Middle frontal gyrus (tissue), 1 donor: ENCODE measurements around the gene USP37.
A peak's percentile ranks its signal among the peaks of the same experiment; 100 is the strongest.

Source experiments
- DNase-seq: peaks from one replicate; pipeline ENCODE4 v3.0.0-alpha.2; 2015; ENCODE audit warnings: low spot score; ENCODE audit errors: extremely low spot score

The USP37 gene

DNA sequence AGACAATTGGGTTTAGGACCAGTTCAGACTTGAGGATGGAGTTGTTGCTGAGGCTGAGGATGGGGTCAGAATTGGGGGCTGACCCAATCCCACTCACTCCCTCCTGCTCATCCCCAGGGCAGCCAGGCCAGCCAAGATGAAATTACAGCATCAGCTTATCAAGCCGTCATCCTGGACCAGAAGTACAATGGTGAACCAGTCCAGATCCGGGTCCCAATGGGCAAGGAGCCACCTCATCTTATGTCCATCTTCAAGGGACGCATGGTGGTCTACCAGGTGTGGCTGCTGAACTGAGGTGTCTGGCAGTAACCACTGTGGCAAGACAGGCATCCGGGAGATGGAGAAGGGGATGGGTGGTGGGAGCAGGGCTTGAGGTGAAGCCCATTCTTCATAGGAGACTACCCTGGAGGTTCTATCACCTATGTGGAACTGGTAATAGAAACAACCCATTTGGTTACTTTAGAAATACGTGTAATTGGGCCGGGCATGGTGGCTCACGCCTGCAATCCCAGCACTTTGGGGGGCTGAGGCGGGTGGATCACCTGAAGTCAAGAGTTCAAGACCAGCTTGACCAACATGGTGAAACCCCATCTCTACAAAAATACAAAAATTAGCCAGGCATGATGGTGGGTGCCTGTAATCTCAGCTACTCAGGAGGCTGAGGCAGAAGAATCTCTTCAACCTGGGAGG, 135.3 kb downstream of the USP37 start:
- DNase-seq = no peak

GRCh38 chr2:218431878-218432277, 136.3 kb downstream of the USP37 start:
- no peak for DNase-seq

DNA sequence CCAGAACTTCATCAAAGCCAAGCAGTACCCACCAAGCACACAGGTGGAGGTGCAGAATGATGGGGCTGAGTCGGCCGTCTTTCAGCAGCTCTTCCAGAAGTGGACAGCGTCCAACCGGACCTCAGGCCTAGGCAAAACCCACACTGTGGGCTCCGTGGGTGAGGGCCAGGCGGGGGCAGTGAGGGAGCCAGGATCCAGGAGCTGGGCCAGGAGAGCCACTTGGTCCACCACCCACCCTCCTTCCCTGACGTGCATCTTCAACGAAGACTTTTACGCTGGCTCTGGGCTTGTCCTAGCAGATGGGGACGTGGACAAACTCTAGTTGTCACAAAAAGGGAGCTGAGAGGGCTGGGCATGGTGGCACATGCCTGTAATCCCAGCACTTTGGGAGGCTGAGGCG, 137.4 kb downstream of the USP37 start:
- DNase-seq = no peak

DNA sequence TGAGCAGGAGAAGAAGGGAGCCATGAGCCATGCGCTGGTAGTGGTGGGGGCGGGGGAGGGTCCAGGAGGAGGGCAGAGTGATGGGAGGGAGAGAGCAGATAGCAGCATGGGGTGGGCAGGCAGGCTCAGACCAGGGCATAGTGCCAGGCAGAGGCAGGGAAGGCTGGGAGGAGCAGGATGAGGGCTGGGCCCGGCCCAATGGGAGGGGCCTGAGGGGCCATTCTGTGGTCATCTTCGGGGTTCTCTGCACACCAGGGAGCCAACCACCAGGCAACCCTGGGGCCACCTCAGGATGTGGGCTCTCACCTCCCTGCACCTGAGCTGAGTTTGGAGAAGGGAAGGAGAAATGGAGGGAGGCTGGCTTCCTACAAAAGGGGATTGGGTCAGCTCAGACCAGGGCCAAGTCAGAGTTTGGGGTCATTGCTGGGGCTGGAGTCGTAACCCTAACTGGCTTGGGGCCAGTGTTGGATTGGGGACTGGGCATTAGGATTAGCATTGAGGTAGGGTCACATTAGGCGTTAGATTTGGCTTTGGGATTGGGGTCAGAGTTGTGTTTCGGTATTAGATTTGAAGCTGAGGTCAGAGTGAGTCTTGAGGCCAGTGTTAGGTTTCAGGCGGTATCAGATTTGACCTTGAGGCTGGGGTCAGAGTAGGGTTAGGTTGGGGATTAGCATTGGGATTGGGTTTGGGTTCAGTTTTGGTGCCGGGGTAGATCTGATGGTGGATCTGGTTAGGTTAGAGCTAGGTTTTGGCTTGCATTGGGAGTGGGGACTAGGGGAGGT, 138.0 kb downstream of the USP37 start:
- DNase-seq = no peak

- DNase-seq = no peak
Measured at GRCh38 chr2:218428846-218429558, 139.1 kb downstream of the USP37 start.

DNA sequence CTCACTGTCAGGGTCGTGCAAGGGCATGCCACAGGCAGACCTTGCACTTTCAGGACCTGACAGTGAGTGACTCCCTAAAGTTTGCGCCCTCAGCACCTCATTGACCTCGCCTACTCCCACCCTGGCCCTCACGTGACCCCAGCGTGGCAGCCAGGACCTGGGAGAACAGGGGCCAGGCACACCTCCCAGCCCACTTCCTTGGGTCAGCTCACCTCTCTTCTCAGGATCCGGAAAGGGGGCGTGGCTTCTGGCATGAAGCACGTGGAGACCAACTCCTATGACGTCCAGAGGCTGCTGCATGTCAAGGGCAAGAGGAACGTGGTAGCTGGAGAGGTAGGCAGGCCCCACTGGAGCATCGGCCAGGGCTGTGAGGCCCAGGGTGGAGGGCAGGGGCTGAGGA, 140.4 kb downstream of the USP37 start:
- DNase-seq = no peak

GRCh38 chr2:218425531-218425930, 142.6 kb downstream of the USP37 start:
- no peak for DNase-seq

DNA sequence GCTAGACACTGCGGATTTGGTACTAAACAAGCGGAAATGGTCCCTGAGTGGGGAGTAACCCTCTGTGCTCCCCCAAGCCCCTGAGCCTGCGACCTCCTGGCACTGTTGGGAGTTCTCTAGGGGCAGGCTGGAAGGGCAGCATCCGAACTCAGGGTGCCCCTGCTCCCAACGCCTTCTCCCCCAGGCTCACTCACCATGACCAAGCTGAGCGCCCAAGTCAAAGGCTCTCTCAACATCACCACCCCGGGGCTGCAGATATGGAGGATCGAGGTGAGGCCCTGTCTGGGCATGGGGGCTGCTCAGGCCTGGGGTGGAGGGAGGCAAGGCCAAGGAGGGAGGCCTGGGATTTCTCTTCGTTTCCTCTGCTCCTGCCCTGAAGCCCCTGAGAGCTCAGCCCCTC, 144.6 kb downstream of the USP37 start:
- no peak for DNase-seq

- DNase-seq = no peak
Measured at GRCh38 chr2:218422403-218423086, 145.6 kb downstream of the USP37 start.

- DNase-seq = no peak
Measured at GRCh38 chr2:218421027-218421426, 147.1 kb downstream of the USP37 start.

- DNase-seq = no peak
Measured at GRCh38 chr2:218419630-218420216, 148.4 kb downstream of the USP37 start.

GRCh38 chr2:218418717-218419458, 149.3 kb downstream of the USP37 start, which contains the start of gene VIL1:
Gene VIL1, plus strand, starts transcription at chr2:218419123. Its CDS starts 4,656 bp downstream, at chr2:218423779.
- no peak for DNase-seq

DNA sequence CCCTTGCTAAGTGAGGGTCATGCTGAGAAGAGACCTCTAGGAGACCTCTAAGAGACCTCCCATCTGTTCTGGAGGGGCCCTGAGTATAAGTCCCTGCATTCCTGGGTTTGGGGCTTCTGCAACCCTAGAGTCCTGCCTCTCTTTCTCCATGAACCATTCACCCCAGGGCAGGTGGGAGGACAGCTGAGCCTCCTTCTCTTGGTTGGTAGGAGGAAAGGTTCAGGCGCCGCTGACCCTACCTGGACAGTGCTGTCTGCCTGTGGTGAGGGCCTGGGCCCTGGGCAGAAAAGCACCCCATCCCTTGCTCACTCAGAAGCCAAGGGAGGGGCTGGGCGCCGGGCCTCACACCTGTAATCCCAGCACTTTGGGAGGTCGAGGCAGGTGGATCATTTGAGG, 149.8 kb downstream of the USP37 start:
- no peak for DNase-seq

DNA sequence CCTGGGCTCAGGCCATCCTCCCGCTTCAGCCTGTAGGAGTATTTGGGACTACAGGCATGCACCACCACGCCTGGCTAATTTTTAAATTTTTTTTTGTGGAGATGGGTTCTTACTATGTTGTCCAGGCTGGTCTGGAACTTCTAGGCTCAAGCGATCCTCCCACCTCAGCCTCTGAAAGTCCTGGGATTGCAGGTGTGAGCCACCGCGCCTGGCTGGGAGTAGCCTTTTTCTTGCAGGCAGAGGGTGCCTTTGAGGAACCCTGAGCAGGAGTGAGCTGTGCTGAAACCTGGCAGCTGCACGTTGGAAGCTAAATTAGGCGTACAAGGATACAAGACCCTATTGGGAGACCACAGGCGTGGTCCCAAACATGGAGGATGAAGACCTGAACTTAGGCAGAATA, 160.4 kb downstream of the USP37 start:
- no peak for DNase-seq

DNA sequence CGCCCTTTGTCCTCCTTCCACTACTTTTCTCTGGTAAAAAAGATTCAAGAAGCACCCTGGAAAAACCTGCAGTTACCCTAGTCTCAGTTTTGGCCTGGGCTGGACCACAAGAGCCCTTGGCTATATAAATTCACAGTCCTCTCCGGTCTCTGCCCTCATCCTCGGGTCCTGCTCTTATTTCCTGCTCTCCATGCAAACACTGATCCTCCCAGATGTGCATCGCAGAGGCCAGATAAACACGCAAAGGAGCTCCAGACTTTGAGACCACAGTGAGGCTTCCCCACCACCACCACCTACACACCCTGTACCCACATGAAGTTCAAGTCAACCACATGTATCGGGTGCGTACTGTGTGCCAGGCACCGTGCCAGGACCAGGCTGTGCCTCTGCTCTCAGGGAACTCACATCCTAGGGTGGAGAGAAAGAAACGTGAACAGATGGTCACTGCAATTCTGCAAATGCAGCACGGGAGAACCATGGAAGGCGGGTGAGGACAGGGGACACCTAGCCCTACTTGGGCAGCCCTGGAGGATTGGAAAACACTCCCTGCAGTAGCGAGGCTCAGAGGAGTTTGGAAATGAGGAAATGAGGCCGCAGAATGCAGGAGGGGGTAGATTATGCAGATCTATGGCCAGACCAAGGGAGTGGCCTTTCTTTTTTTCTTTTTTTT, 161.1 kb downstream of the USP37 start:
- no peak for DNase-seq

DNA sequence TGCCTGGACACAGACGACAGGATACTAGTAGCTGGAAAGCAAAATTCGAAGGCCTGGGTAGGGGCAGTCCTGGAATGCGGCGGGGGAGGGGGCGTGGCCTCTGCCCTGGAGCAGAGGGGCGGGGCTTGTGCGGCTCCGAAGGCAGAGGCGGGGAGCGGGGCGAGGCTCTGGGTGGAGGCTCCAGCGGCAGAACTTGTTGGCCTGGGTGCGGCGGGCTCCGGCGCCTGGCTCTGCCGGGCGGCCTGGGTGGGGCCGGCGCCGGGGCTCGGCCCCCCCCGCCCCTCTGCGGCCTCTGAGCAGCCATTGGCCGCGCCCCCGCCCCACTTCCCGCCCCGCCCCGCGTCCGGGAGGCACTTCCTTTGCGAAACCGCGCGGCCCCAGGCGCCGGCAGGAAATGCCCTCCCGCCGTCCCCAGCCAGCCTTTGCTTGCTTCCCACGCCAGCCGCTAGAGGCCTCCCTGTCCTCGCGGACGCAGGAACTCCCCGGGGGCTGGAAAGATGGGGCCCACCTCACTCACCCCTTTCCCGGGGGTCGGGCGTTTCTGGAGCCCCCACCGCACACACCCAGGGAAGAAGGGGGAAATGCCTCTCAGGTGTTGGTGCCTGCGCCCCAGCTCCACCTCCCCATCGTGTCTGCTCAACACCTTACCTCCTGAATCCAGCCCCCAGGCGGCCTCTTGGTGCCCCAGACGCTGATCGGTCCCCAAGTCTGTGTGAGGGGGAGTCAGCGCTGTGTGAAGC, 161.8 kb downstream of the USP37 start:
- peak; percentile 90 for DNase-seq

DNA sequence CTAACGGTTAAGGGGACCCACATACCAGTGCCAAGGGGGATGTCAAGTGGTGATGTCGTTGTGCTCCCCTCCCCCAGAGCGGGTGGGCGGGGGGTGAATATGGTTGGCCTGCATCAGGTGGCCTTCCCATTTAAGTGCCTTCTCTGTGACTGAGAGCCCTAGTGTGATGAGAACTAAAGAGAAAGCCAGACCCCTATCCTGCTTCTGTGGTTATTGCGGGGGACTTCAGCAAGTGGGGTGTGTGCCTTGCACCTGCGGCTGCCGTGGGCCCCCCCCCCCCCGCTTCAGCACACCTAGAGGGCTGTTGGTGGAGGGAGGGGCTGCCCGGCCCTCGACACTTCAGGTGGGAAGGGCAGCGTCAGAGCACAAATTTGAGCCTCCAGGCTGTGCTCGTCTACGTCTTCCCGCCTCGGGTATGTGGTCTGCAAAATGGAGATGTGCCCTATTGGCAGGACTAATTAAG, 162.4 kb downstream of the USP37 start:
- DNase-seq = no peak

- no peak for DNase-seq
Measured at GRCh38 chr2:218405086-218405745, 162.9 kb downstream of the USP37 start.
